GM12878 (cell line): ENCODE measurements around the gene ATP5F1B. TPM values are rescaled to one million over a fixed set of nuclear protein-coding genes. Genes with fewer than 3 reads are reported as not detected.

Source experiments
- ASH2L ChIP-seq: fragments of 300-600, 200-600 bp; sonication (generic); IDR thresholded peaks from 2 replicates; pipeline ENCODE4 v1.6.1; 2017; ENCODE audit warnings: low read depth, mild to moderate bottlenecking, borderline replicate concordance
- ATF7 ChIP-seq: fragments of 450-650 bp; IDR thresholded peaks from 2 replicates; pipeline ENCODE4 v1.6.1; 2016; ENCODE audit warnings: low read depth, mild to moderate bottlenecking
- BCL3 ChIP-seq: IDR thresholded peaks from 2 replicates; pipeline ENCODE4 v1.6.1; 2011; ENCODE audit warnings: borderline replicate concordance, low read depth, mild to moderate bottlenecking, moderate library complexity, low read length; ENCODE audit not compliant: insufficient read depth, poor library complexity, severe bottlenecking
- BHLHE40 ChIP-seq, 2 experiments: fragments of 450-650 bp in 1 of 2; IDR thresholded peaks; 2 replicates each; pipeline ENCODE4 v1.6.1; 2011 to 2017; ENCODE audit warnings: low read depth in 2 of 2, borderline replicate concordance in 1 of 2, improper control_type of control experiment in 1 of 2, low read length in 1 of 2, mild to moderate bottlenecking in 1 of 2
- BMI1 ChIP-seq: fragments of 450-650 bp; IDR thresholded peaks from 2 replicates; pipeline ENCODE4 v1.6.1; 2016; ENCODE audit warnings: mild to moderate bottlenecking, moderate library complexity, borderline replicate concordance
- CTCF ChIP-seq, 3 experiments: IDR thresholded peaks in 2 of 3; conservative IDR thresholded peaks in 1 of 3; 2 replicates each; pipeline ENCODE4 v1.5.1; 2011; ENCODE audit warnings: low read depth in 3 of 3, low read length in 3 of 3, mild to moderate bottlenecking in 3 of 3, control low read depth in 2 of 3, moderate library complexity in 2 of 3, inconsistent platforms in 1 of 3, mixed read lengths in 1 of 3; ENCODE audit not compliant: control insufficient read depth in 2 of 3, insufficient read depth in 1 of 3; ENCODE audit errors: extremely low read depth in 1 of 3
- E2F8 ChIP-seq: fragments of 450-650 bp; IDR thresholded peaks from 2 replicates; pipeline ENCODE4 v1.6.1; 2018; ENCODE audit warnings: mild to moderate bottlenecking, low read depth, moderate library complexity; ENCODE audit not compliant: partially characterized antibody
- EED ChIP-seq: sonication (generic); IDR thresholded peaks from 2 replicates; pipeline ENCODE4 v1.6.1; 2016; ENCODE audit warnings: antibody characterized with exemption, low read depth
- EP300 ChIP-seq, 2 experiments: fragments of 150-350 bp in 1 of 2; IDR thresholded peaks; 2 replicates each; pipeline ENCODE4 v1.6.1; 2011 to 2012; ENCODE audit warnings: low read depth in 2 of 2, low read length in 2 of 2, borderline replicate concordance in 1 of 2, improper control_type of control experiment in 1 of 2, inconsistent platforms in 1 of 2; ENCODE audit not compliant: control insufficient read depth in 1 of 2
- ESRRA ChIP-seq: IDR thresholded peaks from 2 replicates; pipeline ENCODE4 v1.6.1; 2012; ENCODE audit warnings: mild to moderate bottlenecking, low read length, improper control_type of control experiment
- FOXM1 ChIP-seq: IDR thresholded peaks from 2 replicates; pipeline ENCODE4 v1.6.1; 2012; ENCODE audit warnings: low read depth, mild to moderate bottlenecking, inconsistent platforms, low read length, moderate library complexity
- GATAD2B ChIP-seq: fragments of 450-650 bp; conservative IDR thresholded peaks from 2 replicates; pipeline ENCODE4 v1.6.1; 2017; ENCODE audit warnings: low read depth, mild to moderate bottlenecking, moderate library complexity
- HDAC6 ChIP-seq: fragments of 200-600 bp; sonication (generic); IDR thresholded peaks from one replicate; pipeline ENCODE4 v1.8.0; 2017; ENCODE audit warnings: antibody characterized with exemption; ENCODE audit not compliant: unreplicated experiment
- IKZF1 ChIP-seq: fragments of 450-650 bp; conservative IDR thresholded peaks from 2 replicates; pipeline ENCODE4 v1.6.1; 2017; ENCODE audit warnings: antibody characterized with exemption, mild to moderate bottlenecking
- IRF4 ChIP-seq: IDR thresholded peaks from 2 replicates; pipeline ENCODE4 v1.6.1; 2011; ENCODE audit warnings: low read depth, low read length
- MEF2A ChIP-seq: IDR thresholded peaks from 2 replicates; pipeline ENCODE4 v1.6.1; 2011; ENCODE audit warnings: low read depth, mild to moderate bottlenecking, low read length, moderate library complexity; ENCODE audit not compliant: insufficient read depth
- MEF2B ChIP-seq: fragments of 450-650 bp; IDR thresholded peaks from 2 replicates; pipeline ENCODE4 v1.6.1; 2018; ENCODE audit warnings: mild to moderate bottlenecking, moderate library complexity; ENCODE audit not compliant: partially characterized antibody, poor library complexity, severe bottlenecking
- PAX8 ChIP-seq: fragments of 450-650 bp; IDR thresholded peaks from 2 replicates; pipeline ENCODE4 v1.6.1; 2017; ENCODE audit warnings: mild to moderate bottlenecking, moderate library complexity
- SIN3A ChIP-seq: IDR thresholded peaks from 2 replicates; pipeline ENCODE4 v1.6.1; 2012; ENCODE audit warnings: low read depth, low read length, improper control_type of control experiment
- SREBF2 ChIP-seq: IDR thresholded peaks from 2 replicates; pipeline ENCODE4 v1.6.1; 2012; ENCODE audit warnings: mild to moderate bottlenecking, low read length
- SUPT20H ChIP-seq: IDR thresholded peaks from 2 replicates; pipeline ENCODE4 v1.6.1; 2011; ENCODE audit warnings: low read depth, mild to moderate bottlenecking, low read length, moderate library complexity, borderline replicate concordance; ENCODE audit not compliant: control insufficient read depth
- TARDBP ChIP-seq: IDR thresholded peaks from 2 replicates; pipeline ENCODE4 v1.6.1; 2016; ENCODE audit warnings: borderline replicate concordance
- ZNF622 ChIP-seq: fragments of 450-650 bp; IDR thresholded peaks from 2 replicates; pipeline ENCODE4 v1.6.1; 2017; ENCODE audit warnings: mild to moderate bottlenecking, inconsistent platforms
- polyA plus RNA-seq, 11 experiments: library from polyadenylated mRNA; depleted of rRNA in 4 of 11; unstranded in 6 of 11; stranded (reverse) in 5 of 11; fragments of >200 nt; fragmentation: Nextera tagmentation in 4 of 11; fragmentation: Illumina TruSeq in 1 of 11; extraction: Ambion mirVana in 4 of 11; extraction: Trizol in 1 of 11; gene quantifications; 1 replicate in 1 of 11; 2 replicates in 10 of 11; pipeline versions ENCODE4 v1.2.1 to v1.2.3, GENCODE V29; 2011 to 2016; ENCODE audit warnings: inconsistent platforms in 2 of 11, missing spikeins in 2 of 11, low read depth in 1 of 11
- total RNA-seq, 4 experiments: library from RNA; depleted of rRNA in 3 of 4; stranded (reverse); fragments of >200 nt in 3 of 4; fragmentation: Illumina TruSeq in 1 of 4; extraction: Trizol in 1 of 4; gene quantifications; 2 replicates each; pipeline versions ENCODE4 v1.2.1 to v1.2.3, GENCODE V29; 2013 to 2021

ATP5F1B gene
- total and polyA plus RNA-seq, 10 of the 15 experiments (the other 5 are each of a cell fraction or from before 2014, with no cell fraction given), result 671 to 1,908 (median 1,031) TPM

GRCh38 chr12:56636675-56637540 lies 8.9 kb downstream of the ATP5F1B start (continued):
- peak; percentile 72 to 89 (median 81) for TF ChIP-seq CTCF (IDR thresholded peaks at IDR 0.05 in 2 of 3, conservative IDR thresholded peaks at IDR 0.05 in 1 of 3; ENCODE audit: control insufficient read depth in 2 of 3, extremely low read depth in 1 of 3, insufficient read depth in 1 of 3, low read depth in 3 of 3, low read length in 3 of 3)
- TF ChIP-seq SIN3A, result peak; percentile 62
- TF ChIP-seq EP300 (IDR thresholded peaks at IDR 0.05; ENCODE audit: borderline replicate concordance in 1 of 2, control insufficient read depth in 1 of 2, low read depth in 2 of 2, low read length in 2 of 2), result 0 out of 4 replicates have a peak, but pooled peaks of 1 of the 2 experiments have one; percentile 22
- TF ChIP-seq BHLHE40 (IDR thresholded peaks at IDR 0.05; ENCODE audit: borderline replicate concordance in 1 of 2, low read depth in 2 of 2, low read length in 1 of 2), result peak; percentile 52 to 62; a peak in 2 of 4 replicates
- TF ChIP-seq TARDBP, result no peak
- peak; percentile 62; the same call in 1 of the 2 replicates for TF ChIP-seq GATAD2B
- peak; percentile 77 for TF ChIP-seq ATF7
- TF ChIP-seq MEF2B, result peak; percentile 92
- peak; percentile 98 for TF ChIP-seq IKZF1
- TF ChIP-seq MEF2A, result 0 out of 2 replicates have a peak, but pooled peaks have one; percentile 46
- no peak for TF ChIP-seq HDAC6
- no peak for TF ChIP-seq FOXM1
- no peak for TF ChIP-seq SUPT20H
- peak; percentile 54 for TF ChIP-seq ZNF622
- TF ChIP-seq IRF4, result no peak
- TF ChIP-seq SREBF2, result 0 out of 2 replicates have a peak, but pooled peaks have one; percentile 10
- TF ChIP-seq PAX8, result 0 out of 2 replicates have a peak, but pooled peaks have one; percentile 45
- peak; percentile 17; the same call in 1 of the 2 replicates for TF ChIP-seq ESRRA
- TF ChIP-seq BCL3, result peak; percentile 75
- TF ChIP-seq EED, result peak; percentile 85
- no peak for TF ChIP-seq ASH2L
- peak; percentile 65 for TF ChIP-seq E2F8
- no peak for TF ChIP-seq BMI1
